HCT116 (cell line): ENCODE measurements around the gene SMIM35. TPM values are rescaled to one million over a fixed set of nuclear protein-coding genes. Genes with fewer than 3 reads are reported as not detected.

Experiments
- ATAC-seq: fragments of 200-7000 bp; cut with Tn5 transposase; 2 replicates; pipeline ENCODE4 v1.9.1; 2020; ENCODE audit warnings: mild to moderate bottlenecking, moderate library complexity
- BruUV-seq: library from RNA; stranded (reverse); fragments of 400-500 nt; replicated peaks from 2 replicates; lab custom pipeline; 2021; lab: Mats Ljungman, UMichigan
- CTCF ChIA-PET: fragments of 300-600 bp; sonication (Branson Sonifier 250); formaldehyde crosslinking; loops from one replicate; lab custom pipeline; 2021; ENCODE audit warnings: antibody characterized with exemption; lab: Charles Lee
- POLR2A ChIA-PET: fragments of 300-600, 350-600 bp; sonication (Branson Sonifier 250); formaldehyde crosslinking; loops from one replicate; lab custom pipeline; 2021; ENCODE audit warnings: antibody characterized with exemption; lab: Charles Lee
- RAD21 ChIA-PET, 2 experiments: fragments of 300-600 bp; sonication (Branson Sonifier 250); formaldehyde crosslinking; loops; one replicate each; lab custom pipeline; 2023; ENCODE audit warnings: low total read pairs in 2 of 2; ENCODE audit not compliant: uncharacterized antibody in 2 of 2, unreplicated experiment in 2 of 2, low non-redundant PET in 1 of 2; lab: Charles Lee
- DNase-seq: peaks from one replicate; pipeline ENCODE4 v3.0.0-alpha.2; 2010; ENCODE audit warnings: low read depth, low spot score
- H2AFZ ChIP-seq: fragments of 200-600 bp; shearing (Covaris generic), sonication (generic); 2 replicates; pipeline ENCODE4 v1.6.1; 2017; ENCODE audit warnings: low read depth, mixed run types, mixed read lengths, antibody characterized with exemption, low read length; ENCODE audit not compliant: poor library complexity, severe bottlenecking
- H3K27ac ChIP-seq: 2 replicates; pipeline ENCODE4 v1.5.1; 2012; ENCODE audit warnings: low read depth, low read length
- H3K27me3 ChIP-seq: fragments of 200-600 bp; sonication (generic); 2 replicates; pipeline ENCODE4 v1.6.1; 2016; ENCODE audit warnings: mixed run types, low read length, mixed read lengths; ENCODE audit not compliant: insufficient read depth
- H3K36me3 ChIP-seq, 2 experiments: fragments of 200-500 bp in 1 of 2; fragments of 200-600 bp in 1 of 2; sonication (Bioruptor generic) in 1 of 2; sonication (generic) in 1 of 2; 2 replicates each; pipeline versions ENCODE4 v1.5.1 to v1.6.1; 2014 to 2016; ENCODE audit warnings: low read length in 2 of 2, inconsistent platforms in 1 of 2, mixed read lengths in 1 of 2, mixed run types in 1 of 2; ENCODE audit not compliant: insufficient read depth in 2 of 2, control insufficient read depth in 1 of 2
- H3K4me1 ChIP-seq, 2 experiments: fragments of 200-600 bp in 1 of 2; sonication (generic) in 1 of 2; 2 replicates each; pipeline versions ENCODE4 v1.5.1 to v1.6.1; 2012 to 2017; ENCODE audit warnings: low read length in 2 of 2, inconsistent platforms in 1 of 2, mild to moderate bottlenecking in 1 of 2, mixed read lengths in 1 of 2, mixed run types in 1 of 2, moderate library complexity in 1 of 2; ENCODE audit not compliant: insufficient read depth in 2 of 2, control insufficient read depth in 1 of 2
- H3K4me2 ChIP-seq: fragments of 200-600 bp; sonication (generic); 2 replicates; pipeline ENCODE4 v1.6.1; 2017; ENCODE audit warnings: mixed run types, low read length, mixed read lengths
- H3K4me3 ChIP-seq, 2 experiments: fragments of 200-600 bp in 1 of 2; sonication (generic) in 1 of 2; replicated peaks in 1 of 2; 2 replicates each; pipeline ENCODE4 v1.5.1; 2011 to 2016; ENCODE audit warnings: low read length in 2 of 2, control low read depth in 1 of 2, low read depth in 1 of 2, mild to moderate bottlenecking in 1 of 2, mixed read lengths in 1 of 2, mixed run types in 1 of 2
- H3K79me2 ChIP-seq: fragments of 200-600 bp; sonication (generic); 2 replicates; pipeline ENCODE4 v1.6.1; 2017; ENCODE audit warnings: mild to moderate bottlenecking, mixed run types, low read length, moderate library complexity, mixed read lengths; ENCODE audit not compliant: insufficient read depth
- H3K9ac ChIP-seq: fragments of 200-600 bp; sonication (generic); 2 replicates; pipeline ENCODE4 v1.6.1; 2016; ENCODE audit warnings: low read length, mixed read lengths
- H3K9me2 ChIP-seq: fragments of 200-600 bp; sonication (generic), shearing (Covaris generic); 2 replicates; pipeline ENCODE4 v1.6.1; 2017; ENCODE audit warnings: mixed run types, mild to moderate bottlenecking, moderate library complexity; ENCODE audit not compliant: insufficient read depth
- H3K9me3 ChIP-seq, 2 experiments: fragments of 200-500 bp in 1 of 2; fragments of 200-600 bp in 1 of 2; sonication (Bioruptor generic) in 1 of 2; sonication (generic) in 1 of 2; 2 replicates each; pipeline ENCODE4 v1.6.1; 2014 to 2017; ENCODE audit warnings: low read length in 2 of 2, mixed read lengths in 2 of 2, inconsistent platforms in 1 of 2, low read depth in 1 of 2, mild to moderate bottlenecking in 1 of 2, mixed run types in 1 of 2, moderate library complexity in 1 of 2; ENCODE audit not compliant: control insufficient read depth in 1 of 2, insufficient read depth in 1 of 2
- H4K20me1 ChIP-seq: fragments of 200-600 bp; sonication (generic), shearing (Covaris generic); 2 replicates; pipeline ENCODE4 v1.6.1; 2017; ENCODE audit warnings: mixed run types, mild to moderate bottlenecking, moderate library complexity; ENCODE audit not compliant: insufficient read depth
- CEBPB ChIP-seq: IDR thresholded peaks from 2 replicates; pipeline ENCODE4 v1.6.1; 2012; ENCODE audit warnings: low read depth
- ELF1 ChIP-seq: IDR thresholded peaks from 2 replicates; pipeline ENCODE4 v1.6.1; 2012; ENCODE audit warnings: low read depth, borderline replicate concordance
- EZH2 ChIP-seq: fragments of 200-600 bp; sonication (generic); IDR thresholded peaks from 2 replicates; pipeline ENCODE4 v1.6.1; 2017; ENCODE audit warnings: antibody characterized with exemption, mixed run types
- EZH2phosphoT487 ChIP-seq: fragments of 200-600 bp; IDR thresholded peaks from 2 replicates; pipeline ENCODE4 v1.6.1; 2018; ENCODE audit warnings: antibody characterized with exemption, borderline replicate concordance
- FOSL1 ChIP-seq: IDR thresholded peaks from 2 replicates; pipeline ENCODE4 v1.6.1; 2012; ENCODE audit warnings: low read depth
- JUND ChIP-seq: IDR thresholded peaks from 2 replicates; pipeline ENCODE4 v1.6.1; 2012
- POLR2A ChIP-seq: IDR thresholded peaks from 2 replicates; pipeline ENCODE4 v1.7.0; 2011; ENCODE audit warnings: borderline replicate concordance; ENCODE audit not compliant: insufficient read depth, insufficient read length; ENCODE audit errors: extremely low read depth
- POLR2AphosphoS5 ChIP-seq: IDR thresholded peaks from 2 replicates; pipeline ENCODE4 v1.6.1; 2011; ENCODE audit warnings: mild to moderate bottlenecking, low read depth, low read length, moderate library complexity
- RAD21 ChIP-seq: IDR thresholded peaks from 2 replicates; pipeline ENCODE4 v1.6.1; 2012; ENCODE audit warnings: low read depth, mild to moderate bottlenecking
- SIN3A ChIP-seq: IDR thresholded peaks from 2 replicates; pipeline ENCODE4 v1.6.1; 2012; ENCODE audit warnings: low read depth
- SP1 ChIP-seq: IDR thresholded peaks from 2 replicates; pipeline ENCODE4 v1.6.1; 2012; ENCODE audit warnings: low read depth
- SRF ChIP-seq: IDR thresholded peaks from 2 replicates; pipeline ENCODE4 v1.6.1; 2012; ENCODE audit warnings: low read depth
- TCF7L2 ChIP-seq: IDR thresholded peaks from 2 replicates; pipeline ENCODE4 v1.7.0; 2011; ENCODE audit warnings: borderline replicate concordance, inconsistent platforms; ENCODE audit not compliant: insufficient read depth, insufficient read length; ENCODE audit errors: extremely low read depth
- YY1 ChIP-seq: IDR thresholded peaks from 2 replicates; pipeline ENCODE4 v1.6.1; 2011; ENCODE audit warnings: low read length, low read depth, moderate library complexity, mild to moderate bottlenecking; ENCODE audit not compliant: insufficient replicate concordance; ENCODE audit errors: extremely low read depth
- ZFX ChIP-seq: fragments of 450-650 bp; IDR thresholded peaks from 2 replicates; pipeline ENCODE4 v1.6.1; 2017
- ZNF274 ChIP-seq: fragments of 200-500 bp; sonication (Bioruptor generic); IDR thresholded peaks from 2 replicates; pipeline ENCODE4 v1.6.1; 2014; ENCODE audit warnings: mild to moderate bottlenecking, low read depth, low read length, inconsistent platforms
- intact Hi-C: fragments of 100-400 bp; cut with micrococcal nuclease; formaldehyde crosslinking; loops from 2 replicates; pipeline ENCODE4 v1.10.0; 2022
- total RNA-seq: library from RNA; stranded (reverse); gene quantifications from one replicate; pipeline ENCODE4 v1.2.1, GENCODE V29; 2021; ENCODE audit not compliant: unreplicated experiment
- TF ChIP-seq, protein P1 (sequence below), 3 experiments: fragments of 200-600 bp in 1 of 3; sonication (generic) in 1 of 3; IDR thresholded peaks in 2 of 3; conservative IDR thresholded peaks in 1 of 3; 2 replicates each; pipeline ENCODE4 v1.5.1; 2012 to 2017; ENCODE audit warnings: low read depth in 2 of 3, low read length in 2 of 3, antibody characterized with exemption in 1 of 3, borderline replicate concordance in 1 of 3, control low read depth in 1 of 3, mild to moderate bottlenecking in 1 of 3, mixed read lengths in 1 of 3, mixed run types in 1 of 3, moderate library complexity in 1 of 3; ENCODE audit not compliant: insufficient read depth in 1 of 3
- TF ChIP-seq, protein P2 (sequence below): IDR thresholded peaks from 2 replicates; pipeline ENCODE4 v1.6.1; 2012
- TF ChIP-seq, protein P3 (sequence below): IDR thresholded peaks from 2 replicates; pipeline ENCODE4 v1.6.1; 2011; ENCODE audit warnings: mild to moderate bottlenecking, low read length, moderate library complexity; ENCODE audit not compliant: insufficient replicate concordance; ENCODE audit errors: extremely low read depth
- TF ChIP-seq, protein P4 (sequence below): IDR thresholded peaks from 2 replicates; pipeline ENCODE4 v1.6.1; 2012; ENCODE audit warnings: low read depth

Gene SMIM35
- total RNA-seq, 1 experiment from 2014 or later = not detected

DNA sequence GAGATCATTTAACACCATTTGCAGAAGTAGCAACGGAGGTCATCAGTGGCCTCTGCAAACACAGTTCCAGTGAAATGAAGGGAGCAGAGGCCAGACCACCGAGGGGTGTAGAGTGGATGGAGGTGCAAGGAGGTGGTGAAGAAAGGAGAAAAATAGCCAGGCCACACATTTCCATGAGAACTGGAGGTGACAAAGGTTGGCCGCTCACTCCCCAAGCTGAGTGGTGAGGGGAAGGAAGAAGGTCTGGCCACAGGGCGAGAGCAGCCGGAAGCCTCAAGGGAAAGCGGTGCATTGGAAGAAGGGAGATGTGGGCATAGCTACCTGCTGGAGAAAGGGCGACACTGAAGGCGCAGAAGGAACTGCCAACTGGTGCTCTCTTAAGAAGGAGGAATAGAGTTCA lies 30.0 kb downstream of the SMIM35 start:
- ChIA-PET POLR2A (no interaction called here), RAD21 (no interaction called here), CTCF (no interaction called here)
- no peaks in the 10 kb centered on the region for H3K79me2 ChIP-seq
- H3K9ac ChIP-seq = no peak overlapping the region
- H3K27me3 ChIP-seq = no peaks in the 10 kb centered on the region
- peaks cover 0 to 13% of the 10 kb centered on the region in 2 experiments; a peak in 2 of 4 replicates for H3K4me1 ChIP-seq
- no peak overlapping the region for H2AFZ ChIP-seq
- DNase-seq = no peak
- H4K20me1 ChIP-seq = no peaks in the 10 kb centered on the region
- H3K27ac ChIP-seq = no peak overlapping the region
- TF ChIP-seq YY1 (no peak), ZNF274 (no peak), FOSL1 (no peak), ELF1 (no peak), JUND (no peak), TCF7L2 (no peak), POLR2A (no peak), SP1 (no peak), SIN3A (no peak), CEBPB (no peak), EZH2 (no peak), SRF (no peak), RAD21 (no peak), EZH2phosphoT487 (no peak), POLR2AphosphoS5 (no peak), ZFX (no peak)
- TF ChIP-seq, protein P1, sequence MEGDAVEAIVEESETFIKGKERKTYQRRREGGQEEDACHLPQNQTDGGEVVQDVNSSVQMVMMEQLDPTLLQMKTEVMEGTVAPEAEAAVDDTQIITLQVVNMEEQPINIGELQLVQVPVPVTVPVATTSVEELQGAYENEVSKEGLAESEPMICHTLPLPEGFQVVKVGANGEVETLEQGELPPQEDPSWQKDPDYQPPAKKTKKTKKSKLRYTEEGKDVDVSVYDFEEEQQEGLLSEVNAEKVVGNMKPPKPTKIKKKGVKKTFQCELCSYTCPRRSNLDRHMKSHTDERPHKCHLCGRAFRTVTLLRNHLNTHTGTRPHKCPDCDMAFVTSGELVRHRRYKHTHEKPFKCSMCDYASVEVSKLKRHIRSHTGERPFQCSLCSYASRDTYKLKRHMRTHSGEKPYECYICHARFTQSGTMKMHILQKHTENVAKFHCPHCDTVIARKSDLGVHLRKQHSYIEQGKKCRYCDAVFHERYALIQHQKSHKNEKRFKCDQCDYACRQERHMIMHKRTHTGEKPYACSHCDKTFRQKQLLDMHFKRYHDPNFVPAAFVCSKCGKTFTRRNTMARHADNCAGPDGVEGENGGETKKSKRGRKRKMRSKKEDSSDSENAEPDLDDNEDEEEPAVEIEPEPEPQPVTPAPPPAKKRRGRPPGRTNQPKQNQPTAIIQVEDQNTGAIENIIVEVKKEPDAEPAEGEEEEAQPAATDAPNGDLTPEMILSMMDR (IDR thresholded peaks at IDR 0.05 in 2 of 3, conservative IDR thresholded peaks at IDR 0.05 in 1 of 3; ENCODE audit: borderline replicate concordance in 1 of 3, insufficient read depth in 1 of 3, low read depth in 2 of 3, low read length in 2 of 3) = no peak
- TF ChIP-seq, protein P2, sequence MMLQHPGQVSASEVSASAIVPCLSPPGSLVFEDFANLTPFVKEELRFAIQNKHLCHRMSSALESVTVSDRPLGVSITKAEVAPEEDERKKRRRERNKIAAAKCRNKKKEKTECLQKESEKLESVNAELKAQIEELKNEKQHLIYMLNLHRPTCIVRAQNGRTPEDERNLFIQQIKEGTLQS = no peak
- TF ChIP-seq, protein P3, sequence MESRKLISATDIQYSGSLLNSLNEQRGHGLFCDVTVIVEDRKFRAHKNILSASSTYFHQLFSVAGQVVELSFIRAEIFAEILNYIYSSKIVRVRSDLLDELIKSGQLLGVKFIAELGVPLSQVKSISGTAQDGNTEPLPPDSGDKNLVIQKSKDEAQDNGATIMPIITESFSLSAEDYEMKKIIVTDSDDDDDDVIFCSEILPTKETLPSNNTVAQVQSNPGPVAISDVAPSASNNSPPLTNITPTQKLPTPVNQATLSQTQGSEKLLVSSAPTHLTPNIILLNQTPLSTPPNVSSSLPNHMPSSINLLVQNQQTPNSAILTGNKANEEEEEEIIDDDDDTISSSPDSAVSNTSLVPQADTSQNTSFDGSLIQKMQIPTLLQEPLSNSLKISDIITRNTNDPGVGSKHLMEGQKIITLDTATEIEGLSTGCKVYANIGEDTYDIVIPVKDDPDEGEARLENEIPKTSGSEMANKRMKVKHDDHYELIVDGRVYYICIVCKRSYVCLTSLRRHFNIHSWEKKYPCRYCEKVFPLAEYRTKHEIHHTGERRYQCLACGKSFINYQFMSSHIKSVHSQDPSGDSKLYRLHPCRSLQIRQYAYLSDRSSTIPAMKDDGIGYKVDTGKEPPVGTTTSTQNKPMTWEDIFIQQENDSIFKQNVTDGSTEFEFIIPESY = no peak
- TF ChIP-seq, protein P4, sequence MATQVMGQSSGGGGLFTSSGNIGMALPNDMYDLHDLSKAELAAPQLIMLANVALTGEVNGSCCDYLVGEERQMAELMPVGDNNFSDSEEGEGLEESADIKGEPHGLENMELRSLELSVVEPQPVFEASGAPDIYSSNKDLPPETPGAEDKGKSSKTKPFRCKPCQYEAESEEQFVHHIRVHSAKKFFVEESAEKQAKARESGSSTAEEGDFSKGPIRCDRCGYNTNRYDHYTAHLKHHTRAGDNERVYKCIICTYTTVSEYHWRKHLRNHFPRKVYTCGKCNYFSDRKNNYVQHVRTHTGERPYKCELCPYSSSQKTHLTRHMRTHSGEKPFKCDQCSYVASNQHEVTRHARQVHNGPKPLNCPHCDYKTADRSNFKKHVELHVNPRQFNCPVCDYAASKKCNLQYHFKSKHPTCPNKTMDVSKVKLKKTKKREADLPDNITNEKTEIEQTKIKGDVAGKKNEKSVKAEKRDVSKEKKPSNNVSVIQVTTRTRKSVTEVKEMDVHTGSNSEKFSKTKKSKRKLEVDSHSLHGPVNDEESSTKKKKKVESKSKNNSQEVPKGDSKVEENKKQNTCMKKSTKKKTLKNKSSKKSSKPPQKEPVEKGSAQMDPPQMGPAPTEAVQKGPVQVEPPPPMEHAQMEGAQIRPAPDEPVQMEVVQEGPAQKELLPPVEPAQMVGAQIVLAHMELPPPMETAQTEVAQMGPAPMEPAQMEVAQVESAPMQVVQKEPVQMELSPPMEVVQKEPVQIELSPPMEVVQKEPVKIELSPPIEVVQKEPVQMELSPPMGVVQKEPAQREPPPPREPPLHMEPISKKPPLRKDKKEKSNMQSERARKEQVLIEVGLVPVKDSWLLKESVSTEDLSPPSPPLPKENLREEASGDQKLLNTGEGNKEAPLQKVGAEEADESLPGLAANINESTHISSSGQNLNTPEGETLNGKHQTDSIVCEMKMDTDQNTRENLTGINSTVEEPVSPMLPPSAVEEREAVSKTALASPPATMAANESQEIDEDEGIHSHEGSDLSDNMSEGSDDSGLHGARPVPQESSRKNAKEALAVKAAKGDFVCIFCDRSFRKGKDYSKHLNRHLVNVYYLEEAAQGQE = no peak
- no peak for ATAC-seq
- intact Hi-C loops = no loop called here
- H3K4me3 ChIP-seq = no peak overlapping the region
- no peaks in the 10 kb centered on the region for H3K9me2 ChIP-seq
- H3K9me3 ChIP-seq = no peaks in the 10 kb centered on the region
- no peak overlapping the region for H3K4me2 ChIP-seq
- no peaks in the 10 kb centered on the region for H3K36me3 ChIP-seq
- BruUV-seq = no TSS peak
